ENCODE measurements around the gene UBASH3B.

DNA sequence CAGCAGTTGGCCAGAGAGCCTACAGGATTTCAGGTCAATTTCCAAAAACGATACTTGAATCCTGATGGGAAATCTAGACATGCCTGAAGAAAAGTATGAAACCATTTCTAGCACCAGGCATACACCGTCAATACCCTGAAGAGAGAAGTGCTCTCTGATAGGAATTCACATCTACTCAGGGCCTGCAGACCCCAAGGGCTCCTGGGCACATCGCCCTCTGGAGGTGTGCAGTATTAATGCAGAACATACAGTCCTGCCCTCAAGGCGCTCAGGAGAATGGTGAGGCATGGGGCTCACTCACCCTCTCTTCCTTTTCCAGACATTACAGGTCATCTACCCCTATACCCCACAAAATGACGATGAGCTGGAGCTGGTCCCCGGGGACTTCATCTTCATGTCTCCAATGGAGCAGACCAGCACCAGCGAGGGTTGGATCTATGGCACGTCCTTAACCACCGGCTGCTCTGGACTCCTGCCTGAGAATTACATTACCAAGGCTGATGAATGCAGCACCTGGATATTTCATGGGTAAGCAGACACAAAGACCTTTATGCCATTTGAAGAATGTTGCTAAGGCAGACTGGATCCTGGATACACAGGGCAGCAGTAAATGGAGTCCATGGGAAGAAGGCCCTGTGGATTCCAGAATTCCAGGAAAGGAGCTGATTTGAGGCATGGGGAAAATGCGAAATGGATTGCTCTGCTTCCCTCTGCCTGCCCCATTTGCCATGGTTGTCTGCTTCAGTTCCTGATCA, 133.4 kb downstream of the UBASH3B start:
- TF ChIP-seq, protein P1, sequence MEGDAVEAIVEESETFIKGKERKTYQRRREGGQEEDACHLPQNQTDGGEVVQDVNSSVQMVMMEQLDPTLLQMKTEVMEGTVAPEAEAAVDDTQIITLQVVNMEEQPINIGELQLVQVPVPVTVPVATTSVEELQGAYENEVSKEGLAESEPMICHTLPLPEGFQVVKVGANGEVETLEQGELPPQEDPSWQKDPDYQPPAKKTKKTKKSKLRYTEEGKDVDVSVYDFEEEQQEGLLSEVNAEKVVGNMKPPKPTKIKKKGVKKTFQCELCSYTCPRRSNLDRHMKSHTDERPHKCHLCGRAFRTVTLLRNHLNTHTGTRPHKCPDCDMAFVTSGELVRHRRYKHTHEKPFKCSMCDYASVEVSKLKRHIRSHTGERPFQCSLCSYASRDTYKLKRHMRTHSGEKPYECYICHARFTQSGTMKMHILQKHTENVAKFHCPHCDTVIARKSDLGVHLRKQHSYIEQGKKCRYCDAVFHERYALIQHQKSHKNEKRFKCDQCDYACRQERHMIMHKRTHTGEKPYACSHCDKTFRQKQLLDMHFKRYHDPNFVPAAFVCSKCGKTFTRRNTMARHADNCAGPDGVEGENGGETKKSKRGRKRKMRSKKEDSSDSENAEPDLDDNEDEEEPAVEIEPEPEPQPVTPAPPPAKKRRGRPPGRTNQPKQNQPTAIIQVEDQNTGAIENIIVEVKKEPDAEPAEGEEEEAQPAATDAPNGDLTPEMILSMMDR (IDR thresholded peaks at IDR 0.05), result no peak
- no peak for TF ChIP-seq ZFX (IDR thresholded peaks at IDR 0.05; ENCODE audit: borderline replicate concordance)
